ENCODE results near the gene AGBL1. TPM values are rescaled to one million over a fixed set of nuclear protein-coding genes. Genes with fewer than 3 reads are reported as not detected.

Gene AGBL1
- total RNA-seq, 1 experiment from 2014 or later: not detected

DNA sequence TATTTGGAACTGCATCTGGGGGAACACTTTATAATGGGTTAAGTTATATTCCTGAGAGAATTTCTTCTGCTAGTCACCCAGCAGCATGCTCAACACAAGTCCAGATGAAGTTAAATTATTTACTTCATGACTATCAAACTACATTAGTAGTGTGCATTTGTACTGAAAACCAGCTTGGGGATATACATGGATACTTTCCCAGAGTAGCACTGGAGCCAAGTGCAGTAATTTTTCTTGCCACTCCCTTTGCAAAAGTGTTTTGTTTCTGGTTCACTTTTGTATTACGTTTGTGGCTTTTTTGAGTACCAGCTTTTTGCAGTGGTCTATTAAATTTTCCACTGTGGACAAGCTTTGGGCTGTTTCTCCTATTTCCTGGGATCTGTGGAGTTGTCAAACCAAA lies 243.0 kb downstream of the AGBL1 start:
- Histone ChIP-seq H2BK5ac (ENCODE audit: insufficient read length, low read length) (no peak overlapping the region), H4K5ac (ENCODE audit: insufficient read length, low read depth, low read length) (no peak overlapping the region), H2BK15ac (ENCODE audit: low read depth, low read length) (no peak overlapping the region), H3K79me2 (ENCODE audit: insufficient read depth, low read length) (no peaks in the 10 kb centered on the region), H3K9me3 (ENCODE audit: control insufficient read depth, low read depth, low read length) (no peaks in the 10 kb centered on the region), H2AFZ (ENCODE audit: low read length) (no peak overlapping the region), H2BK12ac (ENCODE audit: insufficient read length, low read depth, low read length) (no peak overlapping the region), H2BK120ac (ENCODE audit: low read depth, low read length, poor library complexity, severe bottlenecking) (no peak overlapping the region), H3K4me2 (ENCODE audit: insufficient read depth, insufficient read length, low read length) (no peak overlapping the region), H3K4ac (ENCODE audit: low read depth, low read length) (no peak overlapping the region), H3K9ac (ENCODE audit: extremely low read depth, insufficient read length, low read length) (no peak overlapping the region), H4K20me1 (ENCODE audit: control insufficient read depth, insufficient read depth, insufficient read length) (no peaks in the 10 kb centered on the region), H3K18ac (ENCODE audit: insufficient read length, low read depth, low read length) (no peak overlapping the region), H3T11ph (ENCODE audit: low read length) (no peak overlapping the region), H3K23me2 (ENCODE audit: insufficient read length, low read depth, low read length, poor library complexity, severe bottlenecking) (no peaks in the 10 kb centered on the region), H4K8ac (replicated peaks; ENCODE audit: insufficient read length, low read depth, low read length) (no peak overlapping the region), H3K27ac (ENCODE audit: insufficient read length, low read depth, low read length) (no peak overlapping the region), H3K56ac (ENCODE audit: insufficient read length, low read depth, low read length) (no peak overlapping the region), H3K27me3 (ENCODE audit: insufficient read depth, low read length) (no peaks in the 10 kb centered on the region), H3K79me1 (ENCODE audit: insufficient read depth, low read depth, low read length, poor library complexity, severe bottlenecking) (no peaks in the 10 kb centered on the region), H3K23ac (ENCODE audit: insufficient read length, low read depth, low read length) (no peak overlapping the region), H3K14ac (ENCODE audit: insufficient read depth, low read length) (no peak overlapping the region), H3K4me1 (ENCODE audit: insufficient read depth, low read length) (no peaks in the 10 kb centered on the region), H2BK20ac (ENCODE audit: low read depth, low read length, poor library complexity, severe bottlenecking) (no peak overlapping the region), H4K91ac (ENCODE audit: insufficient read length, low read depth, low read length) (no peak overlapping the region), H2AK5ac (ENCODE audit: insufficient read length, low read length) (no peak overlapping the region)
- no CpG with 5 or more reads among the region's 1 CpG for WGBS (ENCODE audit: extremely low coverage, insufficient read length, low lambda C conversion rate)
- TF ChIP-seq, protein P1, sequence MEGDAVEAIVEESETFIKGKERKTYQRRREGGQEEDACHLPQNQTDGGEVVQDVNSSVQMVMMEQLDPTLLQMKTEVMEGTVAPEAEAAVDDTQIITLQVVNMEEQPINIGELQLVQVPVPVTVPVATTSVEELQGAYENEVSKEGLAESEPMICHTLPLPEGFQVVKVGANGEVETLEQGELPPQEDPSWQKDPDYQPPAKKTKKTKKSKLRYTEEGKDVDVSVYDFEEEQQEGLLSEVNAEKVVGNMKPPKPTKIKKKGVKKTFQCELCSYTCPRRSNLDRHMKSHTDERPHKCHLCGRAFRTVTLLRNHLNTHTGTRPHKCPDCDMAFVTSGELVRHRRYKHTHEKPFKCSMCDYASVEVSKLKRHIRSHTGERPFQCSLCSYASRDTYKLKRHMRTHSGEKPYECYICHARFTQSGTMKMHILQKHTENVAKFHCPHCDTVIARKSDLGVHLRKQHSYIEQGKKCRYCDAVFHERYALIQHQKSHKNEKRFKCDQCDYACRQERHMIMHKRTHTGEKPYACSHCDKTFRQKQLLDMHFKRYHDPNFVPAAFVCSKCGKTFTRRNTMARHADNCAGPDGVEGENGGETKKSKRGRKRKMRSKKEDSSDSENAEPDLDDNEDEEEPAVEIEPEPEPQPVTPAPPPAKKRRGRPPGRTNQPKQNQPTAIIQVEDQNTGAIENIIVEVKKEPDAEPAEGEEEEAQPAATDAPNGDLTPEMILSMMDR (conservative IDR thresholded peaks at IDR 0.05): no peak
- no peak for DNase-seq
- Mint-ChIP-seq H3K4me1 (peaks cover 6% of the 10 kb centered on the region in 2 experiments; a peak in 3 of 4 replicates), H3K4me3 (no peak overlapping the region), H3K36me3 (ENCODE audit: insufficient read depth in 1 of 3, low read depth in 3 of 3) (0 out of 7 replicates have a peak, but pooled peaks cover 0 to 3% (median 0%) of the 10 kb centered on the region in 3 experiments), H3K9me3 (no peaks in the 10 kb centered on the region; a peak in 1 of 5 replicates), H3K27me3 (ENCODE audit: low read depth) (no peaks in the 10 kb centered on the region), H3K27ac (no peak overlapping the region)

All from H9 (cell line).